ENCODE data around the gene KAT6B.

Gene KAT6B

GRCh38 chr10:74810087-74810486 lies 16.3 kb upstream of the KAT6B start:
- DNase-seq (ENCODE audit: low read depth): no peak
- no peak for TF ChIP-seq CTCF (IDR thresholded peaks at IDR 0.05; ENCODE audit: control insufficient read depth, insufficient read depth, low read depth, low read length, missing control alignments)
- H3K4me3 ChIP-seq (ENCODE audit: control insufficient read depth, low read depth, low read length): no peak overlapping the region

GRCh38 chr10:74813381-74814259 lies 12.8 kb upstream of the KAT6B start:
- H3K4me3 ChIP-seq (ENCODE audit: control insufficient read depth, low read depth, low read length): no peak overlapping the region
- no peak for TF ChIP-seq CTCF (IDR thresholded peaks at IDR 0.05; ENCODE audit: control insufficient read depth, insufficient read depth, low read depth, low read length, missing control alignments)
- no peak for DNase-seq (ENCODE audit: low read depth)

- H3K4me3 ChIP-seq (ENCODE audit: control insufficient read depth, low read depth, low read length): no peak overlapping the region
- no peak for DNase-seq (ENCODE audit: low read depth)
- no peak for TF ChIP-seq CTCF (IDR thresholded peaks at IDR 0.05; ENCODE audit: control insufficient read depth, insufficient read depth, low read depth, low read length, missing control alignments)
These were observed 11.6 kb upstream of the KAT6B start for GRCh38 chr10:74814797-74815196.

GRCh38 chr10:74816824-74817498 lies 9.4 kb upstream of the KAT6B start:
- no peak for DNase-seq (ENCODE audit: low read depth)
- H3K4me3 ChIP-seq (ENCODE audit: control insufficient read depth, low read depth, low read length): no peak overlapping the region
- no peak for TF ChIP-seq CTCF (IDR thresholded peaks at IDR 0.05; ENCODE audit: control insufficient read depth, insufficient read depth, low read depth, low read length, missing control alignments)

GRCh38 chr10:74821501-74821900 lies 4.9 kb upstream of the KAT6B start:
- TF ChIP-seq CTCF (IDR thresholded peaks at IDR 0.05; ENCODE audit: control insufficient read depth, insufficient read depth, low read depth, low read length, missing control alignments): no peak
- DNase-seq (ENCODE audit: low read depth): no peak

GRCh38 chr10:74822101-74822500 lies 4.3 kb upstream of the KAT6B start:
- no peak for TF ChIP-seq CTCF (IDR thresholded peaks at IDR 0.05; ENCODE audit: control insufficient read depth, insufficient read depth, low read depth, low read length, missing control alignments)
- DNase-seq (ENCODE audit: low read depth): no peak
- H3K4me3 ChIP-seq (ENCODE audit: control insufficient read depth, low read depth, low read length): no peak overlapping the region

More at GRCh38 chr10:74821501-74821900, 4.9 kb upstream of the KAT6B start:
- H3K4me3 ChIP-seq (ENCODE audit: control insufficient read depth, low read depth, low read length): no peak overlapping the region
